Measurements from ENCODE around the gene TNFRSF12A.

Gene TNFRSF12A

GRCh38 chr16:2986623-2987188 lies 33.5 kb upstream of the TNFRSF12A start:
- no peak for DNase-seq (ENCODE audit: low read depth)

- DNase-seq (ENCODE audit: low read depth) = no peak
Observed at GRCh38 chr16:2987286-2987685, 32.9 kb upstream of the TNFRSF12A start.

- no peak for DNase-seq (ENCODE audit: low read depth)
Observed at GRCh38 chr16:2987833-2988232, 32.3 kb upstream of the TNFRSF12A start.

- DNase-seq (ENCODE audit: low read depth) = no peak
Observed at GRCh38 chr16:2988590-2989099, 31.5 kb upstream of the TNFRSF12A start.

- DNase-seq (ENCODE audit: low read depth) = no peak
Observed at GRCh38 chr16:2990891-2991290, 29.3 kb upstream of the TNFRSF12A start.

GRCh38 chr16:2991566-2992261 lies 28.5 kb upstream of the TNFRSF12A start:
- DNase-seq (ENCODE audit: low read depth) = no peak

- no peak for DNase-seq (ENCODE audit: low read depth)
Observed at GRCh38 chr16:2992383-2993081, 27.6 kb upstream of the TNFRSF12A start.

GRCh38 chr16:2996298-2996697 lies 23.9 kb upstream of the TNFRSF12A start:
- DNase-seq (ENCODE audit: low read depth) = no peak

GRCh38 chr16:2999929-3000328 lies 20.2 kb upstream of the TNFRSF12A start:
- DNase-seq (ENCODE audit: low read depth) = no peak

GRCh38 chr16:3000540-3000939 lies 19.6 kb upstream of the TNFRSF12A start:
- no peak for DNase-seq (ENCODE audit: low read depth)

GRCh38 chr16:3001316-3001715 lies 18.9 kb upstream of the TNFRSF12A start:
- DNase-seq (ENCODE audit: low read depth) = no peak

- DNase-seq (ENCODE audit: low read depth) = peak; percentile 96
Observed at GRCh38 chr16:3003582-3004270, 16.4 kb upstream of the TNFRSF12A start.

GRCh38 chr16:3004319-3004718 lies 15.8 kb upstream of the TNFRSF12A start:
- no peak for DNase-seq (ENCODE audit: low read depth)

- no peak for DNase-seq (ENCODE audit: low read depth)
Observed at GRCh38 chr16:3004781-3005284, 15.3 kb upstream of the TNFRSF12A start.

- no peak for DNase-seq (ENCODE audit: low read depth)
Observed at GRCh38 chr16:3007059-3007956, 12.9 kb upstream of the TNFRSF12A start.

GRCh38 chr16:3007957-3008689 lies 12.0 kb upstream of the TNFRSF12A start:
- no peak for DNase-seq (ENCODE audit: low read depth)

GRCh38 chr16:3008690-3009037 lies 11.5 kb upstream of the TNFRSF12A start:
- DNase-seq (ENCODE audit: low read depth) = no peak

GRCh38 chr16:3009568-3010390 lies 10.4 kb upstream of the TNFRSF12A start:
- no peak for DNase-seq (ENCODE audit: low read depth)

GRCh38 chr16:3010510-3010909 lies 9.7 kb upstream of the TNFRSF12A start:
- no peak for DNase-seq (ENCODE audit: low read depth)

GRCh38 chr16:3012246-3012645 lies 7.9 kb upstream of the TNFRSF12A start:
- DNase-seq (ENCODE audit: low read depth) = no peak
